HepG2 (cell line): Measurements from ENCODE around the gene TEKT5. TPM values are rescaled to one million over a fixed set of nuclear protein-coding genes. Genes with fewer than 3 reads are reported as not detected.
A peak's percentile ranks its signal among the peaks of the same experiment; 100 is the strongest.

ENCODE experiments used
- CHD2 ChIP-seq: IDR thresholded peaks from 2 replicates; pipeline ENCODE4 v1.6.1; 2011; ENCODE audit warnings: low read depth, low read length, improper control_type of control experiment
- HNF1B ChIP-seq: sonication (generic); formaldehyde crosslinking; IDR thresholded peaks from 2 replicates; pipeline ENCODE4 v1.5.1; 2020; ENCODE audit warnings: mild to moderate bottlenecking, moderate library complexity, missing genetic modification reagents
- KLF12 ChIP-seq: sonication (generic); formaldehyde crosslinking; IDR thresholded peaks from 2 replicates; pipeline ENCODE4 v1.4.0; 2020; ENCODE audit warnings: missing genetic modification reagents, borderline replicate concordance
- LRRFIP1 ChIP-seq: sonication (generic); formaldehyde crosslinking; conservative IDR thresholded peaks from 2 replicates; pipeline ENCODE4 v1.4.0; 2020; ENCODE audit warnings: missing genetic modification reagents
- MLXIP ChIP-seq: sonication (generic); formaldehyde crosslinking; IDR thresholded peaks from 2 replicates; pipeline ENCODE4 v1.9.0; 2021; ENCODE audit warnings: missing genetic modification reagents, borderline replicate concordance
- RARA ChIP-seq: IDR thresholded peaks from 2 replicates; pipeline ENCODE4 v1.6.1; 2016; ENCODE audit warnings: missing genetic modification reagents, missing compliant biosample characterization
- SNAPC4 ChIP-seq: sonication (generic); formaldehyde crosslinking; IDR thresholded peaks from 2 replicates; pipeline ENCODE4 v1.4.0; 2020; ENCODE audit warnings: mild to moderate bottlenecking, missing genetic modification reagents
- STAT6 ChIP-seq: sonication (generic); formaldehyde crosslinking; IDR thresholded peaks from 2 replicates; pipeline ENCODE4 v1.4.0; 2020; ENCODE audit warnings: missing genetic modification reagents, mild to moderate bottlenecking, borderline replicate concordance
- TERF1 ChIP-seq: sonication (generic); formaldehyde crosslinking; IDR thresholded peaks from 2 replicates; pipeline ENCODE4 v1.8.0; 2022; ENCODE audit warnings: mild to moderate bottlenecking, missing genetic modification reagents, moderate library complexity
- ZNF367 ChIP-seq: sonication (generic); formaldehyde crosslinking; IDR thresholded peaks from 2 replicates; pipeline ENCODE4 v1.4.0; 2020; ENCODE audit warnings: missing genetic modification reagents, borderline replicate concordance
- ZNF614 ChIP-seq: IDR thresholded peaks from 2 replicates; pipeline ENCODE4 v1.6.1; 2018; ENCODE audit warnings: missing biosample characterization, missing genetic modification reagents, inconsistent platforms, borderline replicate concordance
- polyA plus RNA-seq, 8 experiments: library from polyadenylated mRNA; depleted of rRNA in 3 of 8; stranded (reverse) in 7 of 8; unstranded in 1 of 8; fragments of >200 nt; fragmentation: Illumina TruSeq in 4 of 8; extraction: Trizol in 4 of 8; gene quantifications; 2 replicates each; pipeline versions ENCODE4 v1.2.1 to v1.2.3, GENCODE V29; 2011 to 2016; ENCODE audit warnings: low read depth in 4 of 8, missing spikeins in 1 of 8, mixed read lengths in 1 of 8; ENCODE audit not compliant: insufficient read depth in 1 of 8
- total RNA-seq, 5 experiments: library from RNA; depleted of rRNA; stranded (reverse); fragments of >200 nt; fragmentation: Illumina TruSeq; extraction: Trizol; gene quantifications; 2 replicates each; pipeline ENCODE4 v1.2.3, GENCODE V29; 2016; ENCODE audit warnings: low read depth in 1 of 5

The TEKT5 gene
- total and polyA plus RNA-seq, 2 of the 13 experiments (the other 11 are each of a cell fraction or from before 2014, with no cell fraction given) = 0.16 TPM; not detected in 1

GRCh38 chr16:10646581-10647263 lies 48.0 kb downstream of the TEKT5 start (continued):
- TF ChIP-seq SNAPC4 (CRISPR knock-in tag) = no peak
- no peak for TF ChIP-seq LRRFIP1 (CRISPR knock-in tag)
- TF ChIP-seq ZNF367 = no peak
- TF ChIP-seq ZNF614 (CRISPR knock-in tag) = no peak
- TF ChIP-seq KLF12 (CRISPR knock-in tag) = no peak
- TF ChIP-seq TERF1 (CRISPR knock-in tag) = no peak
- TF ChIP-seq STAT6 (CRISPR knock-in tag) = no peak
- TF ChIP-seq MLXIP = no peak
- peak; percentile 58 for TF ChIP-seq RARA (CRISPR knock-in tag)
- no peak for TF ChIP-seq CHD2
- peak; percentile 80 for TF ChIP-seq HNF1B
